Cerebellar cortex (tissue), 1 donor: ENCODE data around the gene HOXD8.

ENCODE experiments used
- DNase-seq: peaks from one replicate; pipeline ENCODE4 v3.0.0-alpha.2; 2015; ENCODE audit warnings: low spot score

The HOXD8 gene

GRCh38 chr2:176117162-176117822 lies 12.2 kb upstream of the HOXD8 start:
- DNase-seq = no peak

- no peak for DNase-seq
Observed at GRCh38 chr2:176117823-176118371, 11.6 kb upstream of the HOXD8 start.

- DNase-seq = peak; percentile 50
Observed at GRCh38 chr2:176118601-176119339, 10.7 kb upstream of the HOXD8 start.

- DNase-seq = no peak
Observed at GRCh38 chr2:176120364-176121189, 8.9 kb upstream of the HOXD8 start.

- no peak for DNase-seq
Observed at GRCh38 chr2:176121190-176122051, 8.1 kb upstream of the HOXD8 start.

GRCh38 chr2:176122052-176122682 lies 7.3 kb upstream of the HOXD8 start:
- DNase-seq = no peak

- DNase-seq = peak; percentile 31
Observed at GRCh38 chr2:176122683-176123410, 6.7 kb upstream of the HOXD8 start, which contains the start of gene HOXD9. TSS of gene HOXD9 (plus strand) at chr2:176122719. CDS start at chr2:176122769, 50 bp downstream.

- DNase-seq = no peak
Observed at GRCh38 chr2:176123411-176124109, 5.9 kb upstream of the HOXD8 start.

GRCh38 chr2:176124110-176124946 lies 5.2 kb upstream of the HOXD8 start:
- no peak for DNase-seq

GRCh38 chr2:176124947-176125771 lies 4.3 kb upstream of the HOXD8 start:
- DNase-seq = no peak

GRCh38 chr2:176125772-176126054 lies 3.8 kb upstream of the HOXD8 start:
- DNase-seq = no peak

- peak; percentile 67 for DNase-seq
Observed at GRCh38 chr2:176126929-176127773, 2.4 kb upstream of the HOXD8 start.

GRCh38 chr2:176127774-176128072 lies 1.8 kb upstream of the HOXD8 start:
- DNase-seq = no peak

- DNase-seq = no peak
Observed at GRCh38 chr2:176128172-176128981, 1.1 kb upstream of the HOXD8 start.

GRCh38 chr2:176129813-176130146 lies 275 bp downstream of the HOXD8 start:
- no peak for DNase-seq

- DNase-seq = no peak
Observed at GRCh38 chr2:176130147-176130956, 847 bp downstream of the HOXD8 start.
